Stimulated activated CD4-positive, alpha-beta T cell treated with anti-CD3 and anti-CD28 coated beads, Interleukin-2, amount 100 ng/mL, for 24 hours (primary cell): Measurements from ENCODE around the gene MFN2.

ENCODE experiments used
- DNase-seq, 2 donors: peaks; one replicate each; pipeline ENCODE4 v3.0.0-alpha.2; 2020

The MFN2 gene

DNA sequence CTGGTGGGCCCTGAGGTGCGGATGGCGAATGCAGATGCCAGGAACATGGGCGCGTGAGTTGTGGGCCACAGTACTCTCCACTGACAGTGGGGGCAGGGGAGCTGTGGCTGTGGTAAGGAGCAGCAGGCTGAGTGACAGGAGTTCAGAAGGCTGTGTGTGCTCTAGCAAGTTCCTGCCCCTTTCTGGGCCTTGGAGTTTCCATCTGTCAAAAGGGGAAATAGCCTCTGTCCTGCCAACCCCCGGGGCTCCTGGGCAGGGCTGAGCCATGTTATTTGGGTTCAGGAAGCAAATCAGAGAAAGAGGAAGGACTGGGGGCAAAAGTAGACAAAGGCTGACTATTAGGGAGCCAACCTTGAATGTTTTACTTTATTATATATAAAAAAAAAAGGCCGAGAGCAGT lies 19.5 kb upstream of the MFN2 start:
- no peak for DNase-seq

DNA sequence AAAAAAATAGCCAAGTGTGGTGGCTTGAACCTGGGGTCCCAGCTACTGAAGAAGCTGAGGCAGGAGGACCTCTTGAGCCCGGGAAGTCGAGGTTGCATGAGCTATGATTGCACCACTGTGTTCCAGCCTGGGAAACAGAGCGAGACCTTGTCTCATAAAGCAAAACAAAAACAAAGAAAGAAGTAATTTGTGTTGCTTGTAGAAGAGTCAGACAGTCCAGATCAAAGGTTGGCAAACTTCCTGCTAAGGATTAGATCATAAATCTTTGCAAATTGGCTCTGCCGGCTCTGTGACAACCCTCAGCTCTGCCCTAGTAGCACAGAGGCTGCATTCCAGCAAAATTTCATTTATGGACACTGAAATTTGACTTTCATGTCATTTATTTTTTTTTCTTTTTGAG lies 19.0 kb upstream of the MFN2 start:
- no peak for DNase-seq

GRCh38 chr1:11963622-11964021 lies 16.6 kb upstream of the MFN2 start:
- DNase-seq = no peak

GRCh38 chr1:11964656-11965055 lies 15.6 kb upstream of the MFN2 start:
- DNase-seq = no peak

GRCh38 chr1:11967028-11967547 lies 13.2 kb upstream of the MFN2 start:
- DNase-seq = no peak

- DNase-seq = no peak
Observed at GRCh38 chr1:11970441-11971185, 9.6 kb upstream of the MFN2 start.

DNA sequence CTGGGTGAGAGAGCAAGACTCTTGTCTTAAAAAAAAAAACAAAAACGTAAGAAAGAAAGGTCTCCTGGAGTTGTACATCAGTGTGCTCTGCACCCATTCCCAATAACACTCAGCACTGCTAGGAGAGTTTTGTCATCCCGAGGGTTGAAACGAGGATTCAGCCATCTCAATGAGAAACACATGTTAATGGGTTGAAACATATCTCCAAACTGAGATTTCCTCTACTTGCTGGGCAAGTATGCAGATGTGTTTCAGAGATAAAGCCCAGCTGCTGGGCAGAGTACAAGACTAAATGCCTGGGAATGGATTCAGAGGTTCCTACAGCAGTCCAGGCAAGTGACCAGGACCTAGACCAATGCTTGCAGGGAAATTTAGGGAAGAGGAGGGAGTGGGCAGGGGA lies 2.6 kb upstream of the MFN2 start:
- DNase-seq = no peak

- DNase-seq = no peak
Observed at GRCh38 chr1:11978301-11978700, 1.9 kb upstream of the MFN2 start.

GRCh38 chr1:11979028-11979850 lies 1.0 kb upstream of the MFN2 start:
- DNase-seq = no peak

DNA sequence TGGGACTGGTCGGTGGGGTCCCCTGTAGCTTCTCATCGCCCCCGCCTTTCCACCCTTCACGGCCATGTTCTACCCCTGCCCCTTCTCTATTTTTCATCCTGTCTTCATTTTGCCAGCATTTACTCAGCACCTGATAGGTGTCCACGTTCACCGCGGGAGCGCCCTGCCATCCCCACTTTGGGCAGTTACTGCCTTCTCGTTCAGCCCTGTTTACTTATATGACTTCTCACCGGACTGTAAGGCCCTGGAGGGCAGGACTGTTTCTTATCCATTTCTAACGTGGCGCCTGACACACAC lies 380 bp downstream of the MFN2 start:
- no peak for DNase-seq

DNA sequence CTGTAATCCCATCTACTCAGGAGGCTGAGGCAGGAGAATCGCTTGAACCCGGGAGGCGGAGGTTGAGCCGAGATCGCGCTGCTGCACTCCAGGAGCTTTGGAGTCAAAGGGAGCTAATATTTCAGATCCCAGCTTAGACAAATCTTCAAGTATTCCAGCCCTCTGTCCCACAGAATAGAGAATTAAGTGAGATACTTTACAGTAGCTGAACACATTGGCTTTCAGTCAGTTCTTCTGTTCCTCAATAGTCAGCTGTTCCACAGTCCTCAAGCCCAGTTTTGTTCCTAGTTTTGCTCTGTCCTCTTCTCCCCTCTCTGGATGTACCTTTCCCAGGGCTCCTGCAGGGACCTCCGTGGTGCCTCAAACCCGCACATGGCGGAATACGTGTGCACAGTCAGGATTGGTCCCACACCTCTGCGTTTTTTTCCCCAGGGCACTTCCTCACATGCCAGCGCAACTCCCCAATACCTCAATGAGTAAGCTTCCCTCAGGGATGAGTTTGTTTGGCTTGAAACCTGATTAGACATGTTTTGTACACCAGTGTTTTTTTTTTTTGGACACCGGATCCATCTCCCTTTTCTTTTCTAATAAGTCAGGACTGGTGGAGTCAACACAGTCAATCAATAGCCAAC lies 1.2 kb downstream of the MFN2 start:
- DNase-seq = no peak

DNA sequence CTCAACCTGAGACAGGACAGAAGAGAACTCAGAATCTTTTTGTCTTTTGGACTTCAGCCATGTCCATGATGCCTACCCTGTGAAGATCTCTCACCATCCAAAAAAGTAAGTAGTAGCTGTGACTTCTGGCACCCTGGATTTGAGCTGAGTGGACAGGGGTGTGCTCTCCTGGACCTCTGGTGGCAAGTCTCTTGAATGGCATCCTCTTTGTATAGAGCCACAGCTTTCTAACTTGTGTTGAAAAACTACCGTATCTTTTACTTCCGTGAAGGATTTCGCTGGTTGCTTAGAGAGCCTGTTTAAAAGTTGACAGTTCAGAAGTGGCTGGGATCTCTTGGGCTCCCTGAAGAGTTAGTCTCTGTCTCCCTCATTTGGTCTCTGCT lies 1.8 kb downstream of the MFN2 start:
- no peak for DNase-seq

GRCh38 chr1:11984121-11984520 lies 3.9 kb downstream of the MFN2 start:
- no peak for DNase-seq

GRCh38 chr1:11984576-11984975 lies 4.3 kb downstream of the MFN2 start:
- no peak for DNase-seq

GRCh38 chr1:11985171-11985570 lies 4.9 kb downstream of the MFN2 start:
- no peak for DNase-seq

GRCh38 chr1:11985851-11986250 lies 5.6 kb downstream of the MFN2 start:
- DNase-seq = no peak

DNA sequence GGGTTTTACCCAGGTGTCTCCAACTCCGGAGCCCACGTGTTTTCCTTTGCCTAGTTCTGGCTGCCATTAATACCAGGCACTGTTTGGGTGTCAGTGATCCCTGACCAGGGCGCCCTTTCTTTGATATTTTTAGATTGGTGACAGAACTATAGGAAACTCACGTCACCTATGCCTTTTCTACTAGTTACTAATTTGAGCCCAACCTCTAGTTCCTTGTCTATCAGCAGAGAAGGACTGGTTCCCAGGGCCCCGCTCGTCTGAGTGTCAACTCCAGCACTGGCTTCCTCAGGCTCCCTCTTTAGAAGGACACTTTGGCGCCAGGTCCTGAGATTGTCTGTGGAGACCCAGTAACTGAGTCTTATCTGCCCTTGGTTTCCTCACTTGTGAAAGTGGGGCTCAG lies 9.4 kb downstream of the MFN2 start:
- DNase-seq = no peak

DNA sequence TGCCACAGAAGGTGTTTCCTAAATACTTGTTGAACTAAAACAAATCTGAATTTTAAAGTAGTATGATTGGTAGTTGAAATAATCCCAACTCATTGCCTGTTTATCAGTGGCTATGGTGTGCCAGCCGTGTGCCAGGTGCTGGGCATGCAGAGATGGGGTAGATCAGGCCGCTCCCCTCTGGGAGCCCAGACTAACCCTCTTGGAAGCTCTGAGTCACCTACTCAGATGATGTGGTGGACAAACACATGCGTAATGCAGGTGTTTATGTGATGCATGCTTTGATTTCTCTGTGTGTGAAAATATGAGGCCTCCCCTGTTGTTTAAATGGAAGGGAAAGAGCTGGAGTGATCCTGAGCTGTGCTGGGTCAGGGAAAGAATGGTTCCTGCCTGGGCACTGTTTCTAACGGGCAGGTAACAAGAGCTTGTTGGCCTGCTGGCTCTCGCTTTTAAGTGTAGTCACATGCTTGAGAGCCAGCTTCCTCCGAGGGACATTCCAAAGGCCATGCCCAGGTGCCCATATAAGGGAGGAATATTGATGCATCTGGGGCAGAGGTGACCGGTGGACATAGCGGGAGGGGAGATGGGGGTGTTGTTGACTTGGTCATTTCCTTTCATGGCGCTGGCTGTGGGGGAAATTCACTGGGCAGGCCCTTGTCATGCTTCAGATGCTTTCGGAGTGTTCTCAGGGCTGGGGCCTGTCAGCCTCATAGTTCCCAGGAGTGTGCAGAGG lies 10.2 kb downstream of the MFN2 start:
- DNase-seq = no peak

GRCh38 chr1:11991969-11992676 lies 11.9 kb downstream of the MFN2 start:
- no peak for DNase-seq

GRCh38 chr1:11997081-11997850 lies 17.0 kb downstream of the MFN2 start:
- DNase-seq = no peak

DNA sequence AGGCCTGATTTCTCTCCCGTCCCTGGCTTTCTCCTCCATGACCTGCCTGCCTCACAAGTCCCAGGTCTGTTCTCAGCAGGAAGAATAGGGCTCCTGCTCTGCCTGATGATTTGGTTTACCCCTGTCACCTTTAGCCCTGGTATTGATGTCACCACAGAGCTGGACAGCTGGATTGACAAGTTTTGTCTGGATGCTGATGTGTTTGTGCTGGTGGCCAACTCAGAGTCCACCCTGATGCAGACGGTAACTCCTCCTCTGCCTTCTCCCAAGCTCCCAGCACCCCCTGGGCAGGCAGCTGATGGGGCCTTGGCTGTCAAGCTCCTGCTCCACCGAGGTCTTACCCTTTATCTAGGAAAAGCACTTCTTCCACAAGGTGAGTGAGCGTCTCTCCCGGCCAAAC lies 18.4 kb downstream of the MFN2 start:
- DNase-seq = no peak

- no peak for DNase-seq
Observed at GRCh38 chr1:11999236-11999635, 19.0 kb downstream of the MFN2 start.
